Colonic mucosa (tissue), 4 donors: ENCODE measurements around the gene PIM2. TPM values are rescaled to one million over a fixed set of nuclear protein-coding genes. Genes with fewer than 3 reads are reported as not detected.

Experiments
- DNase-seq: peaks from one replicate; pipeline ENCODE4 v3.0.0-alpha.2; 2020
- H3K27ac ChIP-seq: fragments of 200-600 bp; one replicate; pipeline ENCODE4 v1.8.0; 2021
- H3K27me3 ChIP-seq: fragments of 200-600 bp; one replicate; pipeline ENCODE4 v1.8.0; 2021
- H3K36me3 ChIP-seq: fragments of 200-600 bp; one replicate; pipeline ENCODE4 v1.8.0; 2021
- H3K4me1 ChIP-seq: fragments of 200-600 bp; one replicate; pipeline ENCODE4 v1.8.0; 2021; ENCODE audit warnings: mild to moderate bottlenecking
- H3K4me3 ChIP-seq: fragments of 200-600 bp; one replicate; pipeline ENCODE4 v1.8.0; 2021
- H3K9ac ChIP-seq, 2 donors: one replicate each; pipeline ENCODE4 v1.7.0; 2013; ENCODE audit warnings: control low read depth in 2 of 2, low read depth in 2 of 2, low read length in 2 of 2
- H3K9me3 ChIP-seq: fragments of 200-600 bp; one replicate; pipeline ENCODE4 v1.8.0; 2021
- CTCF ChIP-seq: fragments of 200-600 bp; IDR thresholded peaks from one replicate; pipeline ENCODE4 v1.8.0; 2022; ENCODE audit warnings: antibody characterized with exemption, mild to moderate bottlenecking
- intact Hi-C: fragments of 100-400 bp; cut with DNase I; formaldehyde crosslinking; loops from one replicate; pipeline ENCODE4 v1.14.1; 2022
- total RNA-seq, 2 donors: library from RNA; stranded (reverse); fragmentation: NEBNext Ultra II Directional in 1 of 2; extraction: Animal tissue kit (Norgen Biotek cat#: 25700) in 1 of 2; gene quantifications; one replicate each; pipeline ENCODE4 v1.2.1, GENCODE V29; 2021
- donor health status: healthy.
- donor health status: DM: no; HTN: no; CAD: no.
- donor health status: DM: no; HTN: no; CAD: no.

PIM2 gene
- total RNA-seq, 2 donors from 2014 or later, result 14.3 to 18.8 TPM

GRCh38 chrX:48933757-48934156 lies 14.9 kb upstream of the PIM2 start:
- no peaks in the 10 kb centered on the region for H3K27me3 ChIP-seq
- no peaks in the 10 kb centered on the region for H3K4me1 ChIP-seq
- H3K36me3 ChIP-seq, result no peaks in the 10 kb centered on the region
- H3K9me3 ChIP-seq, result no peaks in the 10 kb centered on the region
- H3K27ac ChIP-seq, result no peak overlapping the region
- no peak for DNase-seq
- H3K4me3 ChIP-seq, result no peak overlapping the region
- TF ChIP-seq CTCF, result no peak
- intact Hi-C loops, result no loop called here
- H3K9ac ChIP-seq, result no peak overlapping the region

- no peaks in the 10 kb centered on the region for H3K4me1 ChIP-seq
- no peaks in the 10 kb centered on the region for H3K27me3 ChIP-seq
- no peak overlapping the region for H3K9ac ChIP-seq
- H3K4me3 ChIP-seq, result no peak overlapping the region
- DNase-seq, result no peak
- no peak for TF ChIP-seq CTCF
- no peaks in the 10 kb centered on the region for H3K9me3 ChIP-seq
- intact Hi-C loops, result no loop called here
- H3K36me3 ChIP-seq, result no peaks in the 10 kb centered on the region
- H3K27ac ChIP-seq, result no peak overlapping the region
These were observed 9.0 kb upstream of the PIM2 start for GRCh38 chrX:48927736-48928382.

- Histone ChIP-seq H3K9ac (no peak overlapping the region), H3K27ac (no peak overlapping the region), H3K9me3 (no peaks in the 10 kb centered on the region), H3K4me1 (no peaks in the 10 kb centered on the region), H3K27me3 (no peaks in the 10 kb centered on the region), H3K36me3 (no peaks in the 10 kb centered on the region), H3K4me3 (no peak overlapping the region)
- intact Hi-C loops, result no loop called here
- no peak for TF ChIP-seq CTCF
- no peak for DNase-seq
These were observed 8.3 kb upstream of the PIM2 start for GRCh38 chrX:48927123-48927522.

- TF ChIP-seq CTCF, result no peak
- intact Hi-C loops, result no loop called here
- H3K36me3 ChIP-seq, result no peaks in the 10 kb centered on the region
These were observed 5.4 kb upstream of the PIM2 start for GRCh38 chrX:48924270-48924669.

GRCh38 chrX:48923771-48924170 lies 4.9 kb upstream of the PIM2 start:
- Histone ChIP-seq H3K4me1 (no peaks in the 10 kb centered on the region), H3K27ac (no peak overlapping the region), H3K27me3 (no peaks in the 10 kb centered on the region), H3K9ac (no peak overlapping the region), H3K36me3 (no peaks in the 10 kb centered on the region), H3K4me3 (no peak overlapping the region), H3K9me3 (no peaks in the 10 kb centered on the region)
- no peak for TF ChIP-seq CTCF
- intact Hi-C loops, result no loop called here
- DNase-seq, result no peak

More at GRCh38 chrX:48924270-48924669, 5.4 kb upstream of the PIM2 start:
- Histone ChIP-seq H3K27ac (no peak overlapping the region), H3K9ac (no peak overlapping the region), H3K9me3 (no peaks in the 10 kb centered on the region), H3K4me1 (no peaks in the 10 kb centered on the region), H3K4me3 (no peak overlapping the region), H3K27me3 (no peaks in the 10 kb centered on the region)
- DNase-seq, result no peak
